HG03354 (cell line): ENCODE data around the gene PMCH.
"Not testable (repeated sequence)": the region's sequence is repeated elsewhere in the genome, so short reads cannot be mapped to it uniquely, and the experiment has no call there.

Experiments
- ATAC-seq: cut with Tn5 transposase; IDR thresholded peaks from one replicate; pipeline ENCODE4 v1.9.1; 2021; ENCODE audit warnings: mild to moderate bottlenecking; ENCODE audit not compliant: unreplicated experiment, poor library complexity, severe bottlenecking

Gene PMCH

GRCh38 chr12:102155206-102155605 is 42.4 kb downstream of the PMCH start:
- not testable (repeated sequence) for ATAC-seq

GRCh38 chr12:102147062-102147587 is 50.5 kb downstream of the PMCH start:
- ATAC-seq = not testable (repeated sequence)
